T47D (cell line): ENCODE results near the gene SLC44A4.
A peak's percentile ranks its signal among the peaks of the same experiment; 100 is the strongest.
"Not testable (repeated sequence)": the region's sequence is repeated elsewhere in the genome, so short reads cannot be mapped to it uniquely, and the experiment has no call there.

Experiments used
- DNase-seq, 2 experiments: peaks; one replicate each; pipeline versions ENCODE4 v3.0.0 to v3.0.0-alpha.2; 2011 to 2012; ENCODE audit warnings: low read depth in 1 of 2, low spot score in 1 of 2
- JUND ChIP-seq: IDR thresholded peaks from 2 replicates; pipeline ENCODE4 v1.6.1; 2012; ENCODE audit warnings: low read depth
- in situ Hi-C: cut with HindIII; loops from 2 replicates; pipeline ENCODE4 v1.10.0; 2016; ENCODE audit warnings: low sequenced_read_pairs, low pct_unique_long_range_greater_than_20kb

SLC44A4 gene

DNA sequence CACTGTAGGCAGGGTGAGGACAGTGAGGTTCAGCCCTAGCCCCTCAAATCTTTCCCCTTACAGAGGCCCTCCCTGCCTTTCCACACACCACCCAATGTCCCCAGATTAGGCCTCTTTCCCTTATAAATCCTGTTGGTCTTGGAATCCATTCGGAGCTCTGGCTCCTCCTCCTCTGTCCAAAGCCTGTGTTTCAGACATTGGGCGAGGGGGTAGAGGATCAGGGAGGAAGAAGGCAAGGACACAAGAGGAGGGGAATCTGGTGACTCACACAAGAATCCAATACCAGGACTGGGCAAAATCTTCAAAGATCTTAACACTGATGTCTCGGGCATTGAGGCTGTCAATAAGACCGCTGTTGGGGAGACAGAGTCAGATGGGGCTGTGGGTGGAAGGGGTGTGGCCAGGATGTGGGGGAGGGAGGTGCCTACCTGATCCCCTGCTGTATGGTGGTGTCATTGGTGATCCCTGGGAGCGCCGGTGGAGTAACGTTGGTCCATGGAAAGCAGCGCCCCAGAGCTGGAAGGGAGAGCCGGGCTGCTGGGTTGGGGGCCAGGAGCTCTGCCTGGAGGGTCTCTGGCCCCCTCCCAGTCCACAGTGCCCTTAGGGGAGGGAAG is 7.6 kb downstream of the SLC44A4 start:
- in situ Hi-C loops = no loop called here
- TF ChIP-seq JUND = no peak
- no peak for DNase-seq

DNA sequence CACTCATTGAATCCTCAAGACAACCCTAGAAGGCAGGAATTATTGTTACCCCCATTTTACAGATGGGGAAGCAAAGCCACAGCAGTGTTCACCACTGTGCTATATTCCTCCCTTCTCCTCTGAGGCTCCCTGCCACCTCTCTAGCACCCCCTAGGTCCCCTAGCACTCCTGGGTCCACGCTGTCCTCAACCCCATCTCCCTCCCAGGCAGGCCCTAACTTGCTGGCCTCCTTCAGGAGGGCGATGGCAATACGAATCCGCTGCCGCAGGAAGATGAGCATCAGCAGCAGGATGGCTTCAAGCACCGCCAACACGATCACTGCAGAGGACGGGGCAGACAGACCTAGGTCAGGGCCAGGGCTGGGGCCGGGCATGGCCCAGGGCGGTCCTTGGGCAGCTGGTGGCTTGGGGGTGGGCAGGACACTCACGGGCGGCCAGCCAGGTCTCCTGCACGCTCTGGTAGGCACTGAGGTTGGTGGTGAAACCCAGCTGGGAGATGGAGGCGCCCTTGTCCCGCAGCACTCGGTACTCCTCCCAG is 8.3 kb downstream of the SLC44A4 start:
- in situ Hi-C loops = no loop called here
- no peak for DNase-seq
- no peak for TF ChIP-seq JUND

DNA sequence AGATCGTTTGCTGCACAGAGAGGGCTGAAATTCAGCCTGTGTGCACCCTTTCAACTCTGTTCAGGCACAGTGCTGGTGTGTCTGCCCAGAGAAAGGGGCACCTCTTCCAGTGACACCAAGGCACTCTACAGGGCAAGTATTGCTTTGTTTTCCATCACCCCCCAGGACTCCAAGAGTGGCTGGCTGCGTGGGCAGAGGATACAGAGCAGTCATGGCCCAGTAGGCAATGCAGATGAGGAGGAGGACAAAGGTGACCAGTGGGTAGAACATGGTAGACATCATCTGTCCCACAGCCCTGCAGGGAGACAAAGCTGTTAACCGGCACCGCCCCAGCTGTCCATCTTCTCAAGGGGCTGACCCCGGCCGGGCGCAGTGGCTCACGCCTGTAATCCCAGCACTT is 9.5 kb downstream of the SLC44A4 start:
- no peak for DNase-seq
- no peak for TF ChIP-seq JUND
- in situ Hi-C loops = no loop called here

GRCh38 chr6:31868658-31868971 is 10.2 kb downstream of the SLC44A4 start:
- in situ Hi-C loops, DNase-seq: not testable (repeated sequence)

- DNase-seq = no peak
- in situ Hi-C loops = no loop called here
- TF ChIP-seq JUND = no peak
Observed at GRCh38 chr6:31865205-31866118, 13.3 kb downstream of the SLC44A4 start.

DNA sequence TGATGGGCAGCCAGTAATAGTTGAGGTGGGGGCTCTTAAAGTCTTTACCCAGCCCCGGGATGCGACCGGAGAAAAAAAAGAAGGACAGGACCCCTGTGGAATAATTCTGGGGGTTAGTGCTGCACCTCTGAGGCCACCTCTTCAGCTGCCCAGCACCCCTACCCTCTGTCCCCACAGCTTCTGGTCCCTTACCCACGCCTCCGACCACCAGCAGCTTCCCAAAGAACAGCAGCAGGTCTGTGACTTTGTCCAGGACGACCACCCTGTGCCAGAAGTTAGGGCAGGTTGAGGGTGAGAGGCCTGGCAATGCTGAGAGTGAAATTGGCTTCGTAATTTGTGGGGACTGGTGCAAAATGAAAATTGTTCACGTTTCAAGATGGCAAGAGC is 14.0 kb downstream of the SLC44A4 start:
- in situ Hi-C loops = no loop called here
- no peak for TF ChIP-seq JUND
- no peak for DNase-seq

DNA sequence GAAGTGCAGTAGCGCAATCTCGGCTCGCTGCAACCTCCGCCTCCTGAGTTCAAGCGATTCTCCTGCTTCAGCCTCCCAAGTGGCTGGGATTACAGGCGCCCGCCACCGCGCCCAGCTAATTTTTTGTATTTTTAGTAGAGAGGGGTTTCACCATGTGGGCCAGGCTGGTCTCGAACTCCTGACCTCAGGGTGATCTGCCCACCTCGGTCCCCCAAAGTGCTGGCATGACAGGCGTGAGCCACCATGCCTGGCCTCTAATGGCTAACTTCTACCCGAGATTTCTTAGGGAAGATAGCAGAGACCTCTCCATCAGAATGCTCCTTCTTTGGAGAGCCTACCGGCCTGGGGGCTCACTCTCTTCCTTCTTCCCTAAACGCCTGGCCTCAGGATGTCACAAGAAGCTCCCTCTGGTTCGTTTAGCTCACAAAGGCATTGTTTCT is 14.7 kb downstream of the SLC44A4 start:
- in situ Hi-C loops, DNase-seq: not testable (repeated sequence)

DNA sequence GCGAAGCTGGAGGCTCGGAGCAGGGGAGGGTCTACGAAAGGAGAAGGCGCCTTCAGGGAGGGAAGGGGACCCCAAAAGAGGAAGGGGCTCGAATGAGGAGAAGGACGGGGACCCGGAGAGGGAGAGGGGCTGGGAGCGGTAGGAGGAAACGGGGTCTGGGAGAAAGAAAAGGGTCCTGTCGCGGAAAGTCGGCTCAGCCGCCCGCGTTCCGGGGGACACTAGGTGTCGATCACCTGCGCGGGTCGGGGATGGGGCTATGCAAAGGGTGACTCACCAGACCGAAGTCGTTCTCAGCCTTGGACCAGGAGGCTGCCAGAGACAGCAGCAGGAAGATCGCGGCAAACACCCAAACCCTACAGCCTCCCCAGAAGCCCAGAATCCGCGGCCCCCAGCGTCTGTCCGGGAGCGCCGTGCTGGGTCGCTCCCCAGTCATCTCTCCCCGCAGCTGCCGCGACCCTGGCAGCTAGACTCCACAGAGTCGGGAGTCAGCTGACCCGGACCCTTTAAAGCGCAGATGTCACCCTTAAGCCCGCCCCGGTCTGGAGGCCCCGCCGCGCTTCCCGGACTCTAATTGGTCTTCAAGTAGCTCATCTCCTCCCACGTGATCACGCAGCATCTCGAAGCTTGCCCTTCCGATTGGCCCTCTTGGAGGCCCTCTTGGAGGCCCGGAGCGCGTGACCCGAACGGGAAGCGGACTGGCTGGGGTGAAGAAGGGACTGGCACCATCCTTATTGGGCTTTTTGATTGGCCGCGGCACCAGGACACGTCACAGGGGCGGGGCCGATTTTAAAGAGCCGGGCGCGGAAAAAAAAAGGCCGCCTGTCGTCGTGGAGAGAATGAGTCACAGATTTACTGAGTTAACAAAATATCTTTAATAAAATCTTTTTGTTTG is 16.2 kb downstream of the SLC44A4 start, which contains the start of gene NEU1:
Gene NEU1, minus strand, starts transcription at position 478 of the 892 bp plus-strand sequence. Its CDS starts 45 bp downstream, at position 433.
- in situ Hi-C loops = no loop called here
- peak; percentile 100 for DNase-seq
- TF ChIP-seq JUND = no peak

DNA sequence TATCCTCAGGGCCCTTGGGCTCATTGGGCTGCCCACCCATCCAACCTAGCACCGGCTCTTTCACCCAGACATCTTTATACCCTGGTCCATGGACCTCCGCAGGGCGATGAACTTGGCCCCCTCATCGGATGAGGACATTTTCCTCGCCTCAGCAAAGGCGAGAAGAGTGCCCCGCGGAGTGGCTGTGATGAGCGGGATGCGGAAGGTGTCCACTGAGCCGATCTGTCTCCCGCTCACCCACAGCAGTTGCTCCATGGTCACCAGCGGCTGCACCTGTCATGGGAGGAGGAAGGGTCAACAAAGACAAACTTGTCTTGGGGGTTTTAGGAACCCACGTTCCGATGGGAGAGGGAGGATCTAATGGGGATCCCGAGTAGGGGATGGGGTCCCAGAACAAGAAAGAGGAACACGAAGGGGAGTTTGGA is 16.9 kb downstream of the SLC44A4 start:
- in situ Hi-C loops = no loop called here
- no peak for DNase-seq
- TF ChIP-seq JUND = no peak

- TF ChIP-seq JUND = no peak
- DNase-seq = no peak
- in situ Hi-C loops = no loop called here
Observed at GRCh38 chr6:31861150-31861549, 17.6 kb downstream of the SLC44A4 start.

DNA sequence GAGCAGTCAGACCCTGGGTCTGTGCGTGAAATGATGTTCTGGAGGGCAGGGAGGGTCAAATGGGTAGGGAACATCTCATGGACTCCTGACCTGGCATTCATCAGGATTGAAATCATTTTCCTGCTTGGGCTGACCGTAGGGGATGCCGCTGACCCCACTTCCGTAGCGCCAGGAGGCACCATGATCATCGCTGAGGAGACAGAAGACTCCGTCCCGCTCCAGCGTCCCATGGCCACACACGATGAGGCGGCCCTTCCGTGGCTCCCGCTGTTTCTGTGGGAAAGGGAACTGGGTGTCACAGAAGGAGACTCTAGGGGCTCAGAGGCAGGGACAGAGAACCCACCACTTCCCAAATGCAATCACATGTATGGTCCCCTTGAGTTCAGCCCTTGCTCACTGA is 18.4 kb downstream of the SLC44A4 start:
- no peak for DNase-seq
- in situ Hi-C loops = no loop called here
- no peak for TF ChIP-seq JUND

- in situ Hi-C loops = no loop called here
- no peak for DNase-seq
- TF ChIP-seq JUND = no peak
Observed at GRCh38 chr6:31859923-31860322, 18.9 kb downstream of the SLC44A4 start.
